Adrenal gland (tissue), 12 donors: ENCODE data around the gene KCNH6. TPM values are rescaled to one million over a fixed set of nuclear protein-coding genes. Genes with fewer than 3 reads are reported as not detected.

Source experiments
- DNase-seq, 7 donors: peaks; one replicate each; pipeline ENCODE4 v3.0.0-alpha.2; 2019 to 2020
- H3K27ac ChIP-seq, 5 donors: fragments of 200-600 bp; sonication (generic) in 4 of 5; 1 replicate in 3 of 5; 2 replicates in 2 of 5; pipeline versions ENCODE4 v1.5.1 to v1.8.0; 2016 to 2020; ENCODE audit warnings: mild to moderate bottlenecking in 1 of 5
- H3K27me3 ChIP-seq: fragments of 200-600 bp; 2 replicates; pipeline ENCODE4 v1.8.0; 2021
- H3K36me3 ChIP-seq, 2 donors: fragments of 200-600 bp; replicated peaks in 1 of 2; 1 replicate in 1 of 2; 2 replicates in 1 of 2; pipeline versions ENCODE4 v1.5.1 to v1.8.0; 2018 to 2022
- H3K4me1 ChIP-seq, 2 donors: fragments of 200-600 bp; replicated peaks in 1 of 2; 1 replicate in 1 of 2; 2 replicates in 1 of 2; pipeline versions ENCODE4 v1.5.1 to v1.8.0; 2018 to 2021
- H3K4me3 ChIP-seq, 4 donors: fragments of 200-600 bp; sonication (generic) in 3 of 4; one replicate each; pipeline ENCODE4 v1.5.1; 2016 to 2018
- H3K9me3 ChIP-seq, 3 donors: fragments of 200-600 bp; sonication (generic) in 1 of 3; replicated peaks in 1 of 3; 1 replicate in 2 of 3; 2 replicates in 1 of 3; pipeline versions ENCODE4 v1.5.1 to v1.8.0; 2016 to 2021
- POLR2A ChIP-seq, 2 donors: fragments of 450-650 bp; IDR thresholded peaks; one replicate each; pipeline ENCODE4 v1.6.1; 2017; ENCODE audit warnings: antibody characterized with exemption in 2 of 2, mild to moderate bottlenecking in 2 of 2, moderate library complexity in 1 of 2
- WGBS, 4 donors: extraction: QIAGEN DNeasy Blood & Tissue Kit in 2 of 4; methylation state at CpG; one replicate each; pipeline versions ENCODE4 v1.1.5 to v1.1.7; 2013 to 2017; 5-methylcytosine and 5-hydroxymethylcytosine counted together
- intact Hi-C, 2 donors: fragments of 100-400 bp; cut with DNase I; formaldehyde crosslinking; loops; one replicate each; pipeline versions ENCODE4 v1.14.1 to v1.15.0; 2022 to 2023
- polyA plus RNA-seq, 3 donors: library from polyadenylated mRNA; stranded (reverse); fragments of 200-250 nt in 2 of 3; fragments of 350-450 nt in 1 of 3; fragmentation: Illumina TruSeq in 1 of 3; extraction: RNeasy Lipid Tissue Mini Kit (QIAGEN cat#74804) in 1 of 3; gene quantifications; one replicate each; pipeline ENCODE4 v1.2.3, GENCODE V29; 2013 to 2014
- small RNA-seq, 2 donors: library from RNA; depleted of rRNA; stranded (forward); fragments of <200 nt; gene quantifications; one replicate each; pipeline ENCODE3, GENCODE V24; 2016
- total RNA-seq, 9 donors: library from RNA; depleted of rRNA in 4 of 9; stranded (reverse); fragments of >200 nt in 4 of 9; fragments of 120-200 nt in 1 of 9; fragmentation: NEBNext Ultra II Directional in 1 of 9; extraction: Animal tissue kit (Norgen Biotek cat#: 25700) in 1 of 9; gene quantifications; one replicate each; pipeline versions ENCODE4 v1.1.0 to v1.2.4, GENCODE V29; 2013 to 2023
- TF ChIP-seq, protein P1 (sequence below), 6 experiments: fragments of 450-650 bp in 4 of 6; fragments of 200-600 bp in 2 of 6; sonication (generic) in 1 of 6; IDR thresholded peaks; 1 replicate in 5 of 6; 2 replicates in 1 of 6; pipeline versions ENCODE4 v1.5.1 to v1.8.0; 2016 to 2021; ENCODE audit warnings: antibody characterized with exemption in 6 of 6, mild to moderate bottlenecking in 2 of 6, moderate library complexity in 1 of 6
- donor health status: healthy with polysubstance abuse.
- donor health status: Bipolar disorder and iron deficiency.
- donor health status: DM: yes; HTN: yes; CAD: no.
- donor health status: DM: no; HTN: no; CAD: no.
- donor health status: DM: no; HTN: no; CAD: no.
- donor health status: DM: yes; HTN: yes; CAD: no.

The KCNH6 gene
- total and polyA plus RNA-seq, 12 donors, result 0.11 to 0.41 (median 0.32) TPM; not detected in 7

DNA sequence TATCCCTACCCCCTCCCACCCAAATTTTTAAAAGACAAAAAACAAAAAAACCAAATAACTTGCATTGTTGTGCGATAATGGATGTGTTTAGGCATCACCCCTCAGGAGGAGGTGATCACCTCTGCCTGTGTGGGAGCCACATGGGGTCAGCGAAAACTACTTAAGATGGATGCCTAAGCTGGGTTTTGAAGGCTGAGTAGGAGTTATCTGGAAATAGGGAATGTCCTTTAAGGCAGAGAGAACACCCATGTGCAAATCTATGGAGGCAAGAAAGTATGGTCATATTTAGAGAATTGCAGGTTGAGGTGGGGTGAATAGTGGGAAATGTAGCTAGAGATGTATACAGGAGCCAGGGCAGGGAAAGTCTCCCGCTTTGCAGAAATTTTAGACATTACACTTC, 72.0 kb downstream of the KCNH6 start:
- Histone ChIP-seq H3K27ac (no peak overlapping the region), H3K4me1 (peaks cover under 1 to 3% of the 10 kb centered on the region in 2 donors), H3K36me3 (peaks cover 0 to 20% of the 10 kb centered on the region in 2 donors), H3K4me3 (no peak overlapping the region), H3K27me3 (no peaks in the 10 kb centered on the region), H3K9me3 (no peaks in the 10 kb centered on the region)
- TF ChIP-seq, protein P1, sequence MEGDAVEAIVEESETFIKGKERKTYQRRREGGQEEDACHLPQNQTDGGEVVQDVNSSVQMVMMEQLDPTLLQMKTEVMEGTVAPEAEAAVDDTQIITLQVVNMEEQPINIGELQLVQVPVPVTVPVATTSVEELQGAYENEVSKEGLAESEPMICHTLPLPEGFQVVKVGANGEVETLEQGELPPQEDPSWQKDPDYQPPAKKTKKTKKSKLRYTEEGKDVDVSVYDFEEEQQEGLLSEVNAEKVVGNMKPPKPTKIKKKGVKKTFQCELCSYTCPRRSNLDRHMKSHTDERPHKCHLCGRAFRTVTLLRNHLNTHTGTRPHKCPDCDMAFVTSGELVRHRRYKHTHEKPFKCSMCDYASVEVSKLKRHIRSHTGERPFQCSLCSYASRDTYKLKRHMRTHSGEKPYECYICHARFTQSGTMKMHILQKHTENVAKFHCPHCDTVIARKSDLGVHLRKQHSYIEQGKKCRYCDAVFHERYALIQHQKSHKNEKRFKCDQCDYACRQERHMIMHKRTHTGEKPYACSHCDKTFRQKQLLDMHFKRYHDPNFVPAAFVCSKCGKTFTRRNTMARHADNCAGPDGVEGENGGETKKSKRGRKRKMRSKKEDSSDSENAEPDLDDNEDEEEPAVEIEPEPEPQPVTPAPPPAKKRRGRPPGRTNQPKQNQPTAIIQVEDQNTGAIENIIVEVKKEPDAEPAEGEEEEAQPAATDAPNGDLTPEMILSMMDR (IDR thresholded peaks at IDR 0.05), result no peak
- TF ChIP-seq POLR2A (IDR thresholded peaks at IDR 0.05), result no peak
- 89 to 99% (median 96%) methylated on average over 3 of the region's 3 CpGs for WGBS, 4 donors
- DNase-seq, result no peak
- intact Hi-C loops, result no loop called here

Small RNA genes lying within 50 kb of the gene (small RNA-seq; reads per million reads assigned to genes)
- 0 reads per million in 2 donors for gene RNU6-288P

Other genes with a start within 250 kb of the KCNH6 start
- 100 to 1,000 TPM in 2 of 9 donors, 10 to 100 TPM in 7; 14.3 to 195 (median 67.5) TPM for gene CYB561, start 77.1 kb upstream of the KCNH6 start, total RNA-seq
- gene CYB561, start 77.1 kb upstream of the KCNH6 start, polyA plus RNA-seq, result 100 to 1,000 TPM in 2 of 3 donors, 10 to 100 TPM in 1; 38.8 to 116 (median 113) TPM
- 10 to 100 TPM in 6 of 9 donors, 1 to 10 TPM in 2, under 1 TPM in 1; 0.55 to 49.7 (median 11.8) TPM for gene ACE, start 46.3 kb upstream of the KCNH6 start, total RNA-seq
- gene ACE, start 46.3 kb upstream of the KCNH6 start, polyA plus RNA-seq, result 10 to 100 TPM in 2 of 3 donors, 1 to 10 TPM in 1; 7.7 to 34.0 (median 16.1) TPM
- 10 to 100 TPM; 33.8 to 69.8 (median 48.8) TPM for gene DCAF7, start 27.1 kb downstream of the KCNH6 start, total RNA-seq
- gene DCAF7, start 27.1 kb downstream of the KCNH6 start, polyA plus RNA-seq, result 10 to 100 TPM; 12.2 to 50.6 (median 19.7) TPM
- 10 to 100 TPM; 16.2 to 29.0 (median 25.9) TPM for gene TACO1, start 77.5 kb downstream of the KCNH6 start, total RNA-seq
- gene TACO1, start 77.5 kb downstream of the KCNH6 start, polyA plus RNA-seq, result 10 to 100 TPM; 15.4 to 32.1 (median 19.1) TPM
- gene MAP3K3, start 99.1 kb downstream of the KCNH6 start, total RNA-seq, result 10 to 100 TPM; 16.5 to 47.1 (median 36.6) TPM
- 10 to 100 TPM; 11.6 to 32.3 (median 15.6) TPM for gene MAP3K3, start 99.1 kb downstream of the KCNH6 start, polyA plus RNA-seq
- gene LIMD2, start 176.8 kb downstream of the KCNH6 start, total RNA-seq, result 10 to 100 TPM in 7 of 9 donors, 1 to 10 TPM in 2; 6.3 to 20.1 (median 11.9) TPM
- 10 to 100 TPM in 2 of 3 donors, 1 to 10 TPM in 1; 2.5 to 76.3 (median 34.6) TPM for gene LIMD2, start 176.8 kb downstream of the KCNH6 start, polyA plus RNA-seq
- gene STRADA, start 218.4 kb downstream of the KCNH6 start, total RNA-seq, result 10 to 100 TPM; 16.7 to 91.1 (median 37.4) TPM
- 10 to 100 TPM; 34.5 to 67.6 (median 53.9) TPM for gene STRADA, start 218.4 kb downstream of the KCNH6 start, polyA plus RNA-seq